Measurements from ENCODE around the gene SCN5A. TPM values are rescaled to one million over a fixed set of nuclear protein-coding genes. Genes with fewer than 3 reads are reported as not detected.

SCN5A gene
- total and polyA plus RNA-seq, 12 donors, result 0.04 to 2.1 (median 0.33) TPM; not detected in 2

DNA sequence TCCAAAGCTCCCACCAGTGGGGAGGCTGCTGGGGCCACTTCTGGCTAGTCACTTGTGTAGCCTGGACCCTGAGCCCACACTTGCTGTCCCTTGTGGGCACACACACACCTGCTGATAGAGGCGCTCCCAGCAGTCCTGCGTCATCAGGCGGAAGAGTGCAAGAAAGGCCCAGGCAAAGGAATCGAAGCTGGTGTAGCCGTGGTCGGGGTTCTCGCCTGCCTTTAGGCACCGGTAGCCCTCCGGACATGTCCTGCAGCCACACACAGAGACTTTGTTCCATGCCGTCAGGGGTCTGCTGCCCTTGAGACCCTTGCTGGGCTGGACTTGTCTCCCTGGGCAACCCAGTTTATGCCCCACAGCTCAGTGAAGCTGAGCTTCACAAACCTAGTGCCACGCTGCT lies 42.9 kb downstream of the SCN5A start:
- no peaks in the 10 kb centered on the region for H3K36me3 ChIP-seq (replicated peaks in 1 of 2)
- no peaks in the 10 kb centered on the region for H3K9me3 ChIP-seq (replicated peaks in 1 of 3)
- no peaks in the 10 kb centered on the region for H3K4me1 ChIP-seq (replicated peaks in 1 of 2)
- no peak overlapping the region for H3K27ac ChIP-seq
- WGBS, 4 donors, result 86 to 91% (median 90%) methylated on average over 11 of the region's 11 CpGs
- H3K4me3 ChIP-seq, result no peak overlapping the region
- intact Hi-C loops (cut with DNase I), result no loop called here
- H3K27me3 ChIP-seq, result no peaks in the 10 kb centered on the region
- no peak for DNase-seq
- TF ChIP-seq POLR2A (IDR thresholded peaks at IDR 0.05), result no peak
- no peak for TF ChIP-seq CTCF (IDR thresholded peaks at IDR 0.05)

GRCh38 chr3:38605981-38606380 lies 43.5 kb downstream of the SCN5A start:
- Histone ChIP-seq H3K9me3 (replicated peaks in 1 of 3) (no peaks in the 10 kb centered on the region), H3K4me3 (no peak overlapping the region), H3K27me3 (no peaks in the 10 kb centered on the region), H3K27ac (no peak overlapping the region), H3K36me3 (replicated peaks in 1 of 2) (no peaks in the 10 kb centered on the region), H3K4me1 (replicated peaks in 1 of 2) (no peaks in the 10 kb centered on the region)
- no peak for DNase-seq
- TF ChIP-seq CTCF (IDR thresholded peaks at IDR 0.05), result no peak
- no peak for TF ChIP-seq POLR2A (IDR thresholded peaks at IDR 0.05)
- intact Hi-C loops (cut with DNase I), result no loop called here
- 83 to 96% (median 91%) methylated on average over 5 to 7 of the region's 7 CpGs for WGBS, 4 donors

DNA sequence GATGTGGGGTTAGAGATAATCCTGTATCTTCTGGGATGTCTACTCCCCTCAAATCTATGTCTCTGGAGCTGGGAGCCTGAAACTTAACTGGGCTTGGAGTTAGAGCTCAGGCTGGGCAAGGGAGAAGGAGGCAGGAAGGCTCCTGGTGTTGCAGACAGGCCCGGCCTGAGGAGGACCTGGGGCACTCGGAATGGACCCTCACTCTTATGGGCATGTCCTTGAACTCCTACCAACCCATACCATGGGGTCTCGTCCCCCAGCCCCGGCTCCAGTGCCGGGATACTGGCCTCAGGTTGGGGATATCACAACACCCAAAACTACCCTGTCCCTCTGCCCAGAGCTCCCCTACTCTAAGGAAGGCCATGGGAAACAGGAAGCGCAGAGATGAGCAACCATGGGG lies 45.2 kb downstream of the SCN5A start:
- DNase-seq, result no peak
- WGBS, 4 donors, result 80 to 94% (median 91%) methylated on average over 1 to 6 of the region's 6 CpGs
- no peaks in the 10 kb centered on the region for H3K9me3 ChIP-seq (replicated peaks in 1 of 3)

GRCh38 chr3:38603731-38604131 lies 45.8 kb downstream of the SCN5A start:
- TF ChIP-seq POLR2A (IDR thresholded peaks at IDR 0.05) (no peak), CTCF (IDR thresholded peaks at IDR 0.05) (no peak)
- no peak for DNase-seq
- Histone ChIP-seq H3K4me3 (no peak overlapping the region), H3K4me1 (replicated peaks in 1 of 2) (no peaks in the 10 kb centered on the region), H3K27ac (no peak overlapping the region), H3K27me3 (no peaks in the 10 kb centered on the region), H3K9me3 (replicated peaks in 1 of 3) (no peaks in the 10 kb centered on the region), H3K36me3 (replicated peaks in 1 of 2) (no peaks in the 10 kb centered on the region)
- intact Hi-C loops (cut with DNase I), result no loop called here
- WGBS, 4 donors, result 89 to 93% (median 92%) methylated on average over 3 to 16 of the region's 16 CpGs

More for the DNA sequence above, 45.2 kb downstream of the SCN5A start:
- Histone ChIP-seq H3K4me1 (replicated peaks in 1 of 2) (no peaks in the 10 kb centered on the region), H3K36me3 (replicated peaks in 1 of 2) (no peaks in the 10 kb centered on the region), H3K27ac (no peak overlapping the region), H3K27me3 (no peaks in the 10 kb centered on the region), H3K4me3 (no peak overlapping the region)
- intact Hi-C loops (cut with DNase I), result no loop called here
- no peak for TF ChIP-seq POLR2A (IDR thresholded peaks at IDR 0.05)
- TF ChIP-seq CTCF (IDR thresholded peaks at IDR 0.05), result no peak
